IPS-NIHi11 (cell line): ENCODE measurements around the gene DGCR2.
"Not testable (repeated sequence)": the region's sequence is repeated elsewhere in the genome, so short reads cannot be mapped to it uniquely, and the experiment has no call there.

Experiments used
- DNase-seq: peaks from one replicate; pipeline ENCODE4 v3.0.0; 2012; ENCODE audit warnings: mixed read lengths, low spot score

Gene DGCR2

DNA sequence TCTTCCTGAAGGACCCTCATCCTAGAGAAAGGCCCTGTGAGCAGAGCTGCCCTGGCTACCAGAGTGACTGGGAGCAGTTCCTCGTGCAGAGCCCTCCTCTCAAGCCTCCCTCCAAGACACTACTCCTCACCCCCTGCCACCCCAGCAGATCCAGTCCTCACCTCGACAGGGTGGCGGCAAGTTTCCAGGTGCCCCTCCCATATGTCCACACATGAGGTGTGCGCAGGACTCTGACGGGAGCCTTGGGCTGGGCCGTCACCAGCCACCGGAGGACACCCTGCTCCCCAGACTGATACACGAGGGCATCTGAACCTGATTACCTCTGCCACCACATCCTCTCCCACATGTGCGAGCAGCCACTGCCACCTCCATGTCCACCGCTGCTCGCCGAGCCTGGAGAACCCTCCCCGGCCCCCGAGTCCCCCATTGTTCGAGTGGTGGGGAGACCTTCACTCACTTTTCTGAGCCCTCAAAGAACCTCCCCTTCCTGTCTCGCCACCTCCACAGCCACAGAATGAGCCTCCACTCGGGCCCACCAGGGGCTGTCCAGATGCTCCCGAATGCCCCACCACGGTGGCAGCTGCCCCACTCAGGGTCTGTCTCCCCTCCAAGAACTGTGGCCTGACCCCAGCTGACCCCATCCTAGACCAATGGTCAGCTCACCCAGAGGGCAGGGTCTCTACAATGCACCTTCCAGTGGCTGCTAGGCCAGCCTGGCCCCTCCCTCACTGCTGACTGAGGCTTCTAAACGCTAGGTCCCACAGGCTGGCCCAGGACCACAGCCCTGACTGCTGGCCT lies 62.5 kb downstream of the DGCR2 start:
- no peak for DNase-seq

DNA sequence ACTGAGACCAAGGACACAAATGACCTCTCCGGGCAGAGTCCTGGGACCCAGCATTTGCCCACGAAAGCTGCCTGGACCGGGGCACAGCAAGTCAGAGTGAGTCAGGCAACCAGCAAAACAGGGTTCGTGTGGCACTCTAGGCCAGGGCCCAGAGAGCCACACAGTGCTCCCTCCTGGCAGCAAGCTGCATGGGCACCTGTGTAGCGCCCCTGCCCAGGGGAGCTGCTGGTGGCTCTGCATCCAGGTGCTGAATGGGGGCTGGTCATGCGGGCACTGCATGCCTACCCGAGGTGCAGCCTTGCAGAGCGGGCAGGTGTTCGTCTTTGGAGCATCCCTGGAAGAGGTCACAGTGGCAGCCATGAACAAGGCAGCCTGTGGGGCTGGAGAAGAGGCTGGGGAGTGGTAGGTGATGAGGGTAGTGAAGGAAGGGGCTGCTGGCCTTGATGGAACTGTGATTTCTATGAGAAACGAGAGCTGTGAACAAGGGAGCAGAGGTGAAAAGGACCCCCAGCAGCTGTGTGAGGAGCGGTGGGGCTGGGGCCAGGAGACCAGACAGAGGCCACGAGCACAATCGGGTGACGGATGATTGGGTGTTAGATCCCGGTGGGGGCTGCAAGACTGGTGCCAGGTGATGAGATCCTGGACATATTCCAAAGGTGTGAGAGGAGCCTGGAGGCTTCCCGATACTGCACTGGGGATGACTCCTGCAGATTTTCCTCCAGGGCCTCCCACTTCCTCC lies 63.3 kb downstream of the DGCR2 start:
- DNase-seq: no peak

DNA sequence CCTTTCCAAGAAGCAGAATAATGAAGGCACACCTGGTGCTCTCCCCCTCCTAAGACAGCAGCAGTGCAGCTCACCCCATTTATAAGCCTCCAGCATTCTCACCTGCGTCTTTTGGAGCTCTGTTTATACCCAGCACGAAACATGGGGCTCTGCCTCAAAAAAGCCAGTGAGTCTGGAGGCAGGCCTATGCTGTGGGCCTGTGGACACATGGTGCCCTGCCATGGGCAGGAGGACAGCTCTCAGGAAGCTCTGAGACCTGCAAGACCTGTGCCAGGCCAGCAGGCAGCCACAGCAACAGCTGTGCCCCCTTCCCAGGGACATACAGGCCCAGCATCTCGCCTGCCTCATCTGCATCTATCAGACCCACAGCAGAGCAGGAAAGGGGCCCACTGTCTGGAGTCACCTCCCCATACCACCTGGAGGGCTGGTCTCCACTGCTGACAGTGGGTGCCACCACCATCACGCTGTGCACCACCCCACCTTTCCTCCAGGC lies 64.2 kb downstream of the DGCR2 start:
- no peak for DNase-seq

DNA sequence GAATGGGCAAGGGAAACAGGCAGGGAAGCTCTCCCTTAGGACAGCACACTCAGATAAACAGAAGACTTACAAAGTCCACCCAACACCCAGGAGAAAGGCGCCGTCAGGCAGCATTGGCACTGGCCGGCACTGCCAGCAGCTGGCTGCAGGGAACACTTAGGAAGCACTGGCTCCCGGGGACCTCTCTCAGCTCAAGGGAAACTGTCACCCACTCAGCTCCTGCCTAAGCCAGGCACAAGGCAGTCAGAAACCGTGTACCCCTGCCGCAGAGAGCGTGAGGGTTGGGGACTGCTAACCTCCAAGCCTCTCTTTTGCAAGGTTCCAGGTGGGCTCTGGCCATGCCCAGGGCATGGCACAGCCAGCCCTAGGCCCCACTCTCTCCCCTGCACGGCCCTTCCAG lies 64.7 kb downstream of the DGCR2 start:
- DNase-seq: no peak

DNA sequence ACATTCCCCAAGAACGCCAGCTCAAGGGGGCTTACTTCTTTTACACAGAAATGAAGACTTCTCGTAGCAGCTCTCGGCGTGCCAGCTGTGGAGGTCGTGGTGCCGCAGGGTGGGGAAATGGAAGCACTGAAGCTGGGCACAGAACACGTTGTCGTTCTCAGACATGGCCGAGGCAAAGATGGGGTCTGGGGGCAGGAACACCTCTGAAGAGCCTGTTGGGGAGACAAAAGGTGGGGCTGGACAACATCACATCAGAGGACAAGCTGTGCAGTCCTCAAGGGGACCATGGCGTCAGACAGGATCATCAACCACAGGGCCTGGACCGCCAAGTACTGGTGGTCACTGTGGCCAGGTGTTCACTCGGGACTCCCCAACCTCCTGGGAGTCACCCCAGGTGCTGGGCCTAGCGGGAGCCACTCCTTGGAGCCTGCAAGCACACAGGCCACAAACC lies 65.2 kb downstream of the DGCR2 start:
- DNase-seq: no peak

DNA sequence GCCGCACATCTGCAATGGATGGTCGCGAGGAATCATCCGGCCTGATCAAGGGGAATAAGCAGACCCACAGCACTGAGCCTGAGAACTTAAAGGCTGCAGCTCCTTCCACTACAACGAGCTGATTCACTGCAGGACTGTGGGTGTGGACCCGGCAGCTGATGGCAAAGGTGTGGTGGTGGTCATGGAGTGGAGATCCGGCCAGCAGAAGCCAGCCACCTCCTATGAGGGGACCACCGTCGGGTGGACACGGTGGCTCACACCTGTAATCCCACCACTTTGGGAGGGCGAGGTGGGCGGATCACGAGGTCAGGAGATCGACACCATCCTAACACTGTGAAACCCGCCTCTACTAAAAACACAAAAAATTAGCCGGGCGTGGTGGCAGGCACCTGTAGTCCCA lies 66.4 kb downstream of the DGCR2 start:
- no peak for DNase-seq

DNA sequence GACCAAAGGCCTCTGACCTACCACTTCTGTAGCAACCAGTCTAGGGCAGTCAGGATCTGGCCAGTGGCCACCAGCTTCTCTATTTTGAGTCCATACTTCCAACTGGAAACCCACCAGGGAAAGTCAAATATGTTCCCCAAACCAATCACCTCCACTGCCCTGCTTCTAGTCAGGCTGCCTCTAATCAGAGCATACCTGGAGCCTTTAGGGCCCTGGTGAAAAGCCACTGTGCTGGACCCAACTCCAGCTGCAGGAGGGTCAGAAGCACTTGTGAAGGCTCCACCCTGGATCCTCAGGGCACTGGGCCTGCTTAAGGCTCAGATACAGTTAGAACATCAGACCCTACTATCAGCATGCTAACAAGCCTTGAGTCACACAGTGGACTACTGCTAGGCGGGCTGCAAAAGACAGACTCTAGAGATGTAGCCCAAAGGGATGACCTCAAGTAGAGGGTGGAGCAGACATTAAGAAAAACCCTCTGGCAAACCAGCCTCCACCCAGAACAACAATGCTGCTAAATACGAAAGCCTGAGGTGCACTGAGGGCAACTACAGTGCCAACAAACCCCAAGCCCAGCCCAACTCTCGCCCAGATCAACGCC lies 69.2 kb downstream of the DGCR2 start:
- no peak for DNase-seq

DNA sequence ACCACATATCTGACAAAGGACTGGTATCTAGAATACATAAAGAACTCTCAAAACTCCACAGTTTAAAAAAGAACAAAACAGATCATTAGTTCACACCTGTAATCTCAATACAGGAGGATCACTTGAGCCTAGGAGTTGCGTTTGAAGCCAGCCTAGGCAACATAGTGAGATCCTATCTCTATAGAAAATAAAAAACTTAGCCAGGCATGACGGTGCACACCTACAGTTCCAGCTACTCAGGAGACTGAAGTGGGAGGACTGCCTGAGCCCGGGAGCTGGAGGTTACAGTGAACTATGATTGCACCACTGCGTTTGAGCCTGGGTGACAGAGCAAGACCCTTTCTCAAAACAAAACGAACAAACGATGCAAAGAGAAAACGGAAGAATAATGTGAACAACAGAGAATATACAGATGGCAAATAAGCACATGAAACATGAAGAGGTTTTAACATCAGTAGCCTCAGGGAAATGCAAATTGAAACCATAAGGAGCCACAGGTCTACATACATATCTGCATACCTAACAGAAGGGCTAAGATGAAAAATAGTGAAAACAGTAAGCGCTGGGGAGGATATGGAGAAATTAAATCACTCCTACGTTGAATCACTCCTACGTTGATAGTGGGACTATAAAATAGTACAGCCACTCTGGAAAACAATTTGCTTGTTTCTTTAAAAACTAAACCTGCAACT lies 70.7 kb downstream of the DGCR2 start:
- no peak for DNase-seq

DNA sequence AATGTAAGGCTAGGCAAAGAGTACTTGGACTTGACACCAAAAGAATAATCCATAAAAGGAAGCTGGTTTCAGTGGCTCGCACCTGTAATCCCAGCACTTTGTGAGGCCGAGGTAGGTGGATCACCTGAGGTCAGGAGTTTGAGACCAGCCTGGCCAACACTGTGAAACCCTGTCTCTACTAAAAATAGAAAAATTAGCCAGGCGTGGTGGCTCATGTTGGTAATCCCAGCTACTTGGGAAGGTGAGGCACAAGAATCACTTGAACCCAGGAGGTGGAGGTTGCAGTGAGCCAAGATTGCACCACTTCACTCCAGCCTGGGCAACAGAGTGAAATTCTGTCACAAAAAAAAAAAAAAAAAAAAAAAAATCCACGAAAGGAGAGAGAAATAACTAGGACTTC lies 71.4 kb downstream of the DGCR2 start:
- DNase-seq: not testable (repeated sequence)

DNA sequence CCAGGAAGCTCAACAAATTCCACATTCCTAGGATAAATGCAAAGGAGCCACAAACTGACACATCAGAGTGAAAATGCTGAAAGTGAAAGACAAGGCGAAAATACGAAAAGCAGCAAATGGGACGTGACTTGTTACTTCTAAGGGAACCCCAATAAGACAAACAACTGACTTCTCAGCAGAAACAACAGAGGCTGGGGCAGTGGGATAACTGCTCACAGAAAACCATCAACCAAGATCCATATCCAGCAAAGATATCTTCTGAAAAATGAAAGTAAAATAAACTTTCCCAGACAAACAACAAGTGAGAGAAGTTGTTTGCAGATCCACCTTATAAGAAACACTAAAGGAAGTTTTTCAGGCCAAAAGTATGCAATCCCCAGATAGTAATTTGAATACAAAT lies 72.1 kb downstream of the DGCR2 start:
- DNase-seq: no peak

DNA sequence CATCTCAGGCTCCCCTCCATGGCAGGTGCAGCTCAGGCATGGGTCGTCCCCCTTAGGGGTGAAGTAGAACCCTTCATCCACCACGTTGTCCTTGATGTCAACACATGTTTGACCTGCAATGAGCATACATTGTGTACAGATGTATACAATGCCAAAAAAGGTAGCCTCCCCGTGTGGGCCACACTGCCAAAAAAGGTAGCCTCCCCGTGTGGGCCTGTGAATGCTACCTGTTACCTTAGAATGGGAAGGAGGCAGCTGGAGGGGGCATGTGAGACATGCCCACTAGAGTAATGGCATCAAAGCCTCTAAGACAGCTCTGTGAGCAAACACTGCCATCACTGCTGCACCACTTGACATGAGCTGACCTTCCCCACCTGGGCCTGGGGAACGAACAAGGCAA lies 73.7 kb downstream of the DGCR2 start:
- no peak for DNase-seq

DNA sequence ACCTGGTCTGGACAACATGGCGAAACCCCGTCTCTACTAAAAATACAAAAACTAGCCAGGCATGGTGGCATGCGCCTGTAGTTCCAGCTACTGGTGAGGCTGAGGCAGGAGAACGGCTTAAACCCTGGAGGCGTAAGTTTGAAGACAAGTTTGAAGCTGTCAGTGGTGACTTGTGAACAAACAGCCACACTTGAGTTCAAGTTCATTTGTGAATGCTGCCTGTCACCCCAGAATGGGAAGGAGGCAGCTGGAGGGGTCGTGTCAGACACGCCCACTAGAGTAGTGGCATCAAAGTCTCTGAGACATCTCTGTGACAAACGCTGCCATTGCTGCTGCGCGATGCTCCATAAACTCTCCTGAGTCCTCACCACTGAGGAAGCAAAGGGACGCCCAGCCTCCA lies 74.2 kb downstream of the DGCR2 start:
- no peak for DNase-seq

DNA sequence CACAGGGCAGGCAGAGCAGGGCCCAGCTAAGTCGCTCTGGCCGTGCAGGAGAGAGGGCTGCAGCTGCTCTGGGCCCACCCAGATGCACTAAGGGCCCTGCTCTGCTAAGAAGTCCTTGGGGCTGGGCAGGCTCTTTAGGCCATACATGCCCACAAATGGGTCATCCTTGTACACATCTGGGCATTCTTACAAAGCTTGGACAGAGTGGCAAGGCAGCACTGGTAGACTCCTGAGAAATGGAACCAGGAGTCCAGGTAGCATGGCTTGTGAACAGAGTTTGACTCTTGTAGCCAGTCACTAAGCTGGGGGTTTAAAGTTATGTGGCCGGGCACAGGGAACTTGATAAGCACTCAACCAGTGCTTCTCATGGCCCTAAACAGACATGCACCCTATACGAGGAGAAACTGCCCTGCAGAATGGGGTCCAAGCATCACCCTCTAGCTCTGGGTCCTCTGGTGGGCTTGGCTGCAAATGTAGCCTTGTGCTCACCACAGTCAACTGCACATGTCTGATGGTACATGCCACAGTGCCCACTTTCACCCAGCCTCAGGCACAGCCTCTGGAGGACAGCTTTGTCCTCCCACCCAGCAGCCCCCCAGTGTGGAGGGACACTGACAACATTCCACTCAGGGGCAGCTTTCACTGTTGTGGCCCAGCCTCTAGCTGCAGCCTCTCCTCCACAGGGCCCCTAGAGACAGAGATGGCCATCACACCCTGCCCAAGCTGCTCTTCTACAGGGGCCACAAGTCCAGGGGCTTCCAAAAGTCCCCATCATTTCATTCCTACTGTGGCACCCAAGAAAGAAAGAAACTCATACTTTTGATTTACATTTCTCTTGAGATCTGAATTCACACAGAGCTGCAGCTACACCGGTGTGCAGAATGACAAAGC lies 75.2 kb downstream of the DGCR2 start:
- no peak for DNase-seq

DNA sequence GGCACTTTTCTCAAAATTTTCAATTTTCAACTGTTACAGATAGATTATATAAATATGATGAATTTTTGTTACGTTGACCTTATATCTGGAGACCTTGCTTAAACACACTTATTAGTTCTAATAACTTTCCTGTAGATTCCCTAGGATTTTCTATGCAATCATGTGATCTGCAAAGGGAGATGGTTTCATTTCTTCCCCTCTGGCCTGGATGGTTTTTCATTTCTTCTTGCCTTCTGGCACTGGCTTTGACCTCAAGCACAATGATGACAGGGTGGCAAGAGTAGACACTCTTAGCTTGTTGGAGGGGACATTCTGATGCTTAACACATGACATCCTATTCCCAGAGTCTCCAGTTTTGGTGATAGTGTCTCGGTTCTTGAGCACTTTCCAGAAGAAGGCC lies 75.9 kb downstream of the DGCR2 start:
- DNase-seq: no peak

DNA sequence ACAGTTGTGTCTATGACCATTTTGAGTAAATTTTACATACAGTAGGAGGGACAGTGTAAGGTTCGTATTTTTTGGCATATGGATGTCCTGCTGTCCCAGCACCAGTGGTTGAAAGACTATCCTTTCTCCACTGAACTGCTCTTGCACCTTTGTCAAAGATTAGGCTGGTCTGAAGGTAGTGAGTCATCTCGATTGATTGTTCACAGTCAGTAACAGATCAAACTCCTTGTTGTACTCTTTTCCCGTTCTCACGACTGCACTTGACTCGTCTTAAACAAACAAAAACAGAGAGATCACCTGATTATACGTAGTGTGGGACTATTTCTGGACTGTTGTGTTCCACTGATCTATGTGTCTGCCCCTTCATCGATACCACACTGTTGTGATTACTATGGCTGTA lies 77.1 kb downstream of the DGCR2 start:
- no peak for DNase-seq

DNA sequence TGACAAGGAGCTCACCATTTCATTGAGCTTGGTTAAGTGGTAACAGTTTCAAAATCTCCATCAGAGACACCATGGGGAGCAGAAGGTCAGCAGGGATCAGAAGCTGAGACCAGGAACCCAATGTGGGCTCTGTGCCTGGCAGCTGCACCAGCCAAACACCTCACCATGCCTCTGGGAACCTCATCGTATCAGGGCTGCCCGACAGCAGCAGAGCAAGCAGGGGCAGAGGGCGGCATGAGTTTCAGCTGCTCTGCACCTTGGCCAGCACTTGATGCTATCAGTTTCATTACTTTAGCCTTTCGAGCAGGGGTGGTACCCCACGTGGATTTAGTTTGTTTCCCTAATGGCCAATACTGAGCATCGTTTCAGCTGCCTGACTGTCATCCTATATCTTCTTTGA lies 77.8 kb downstream of the DGCR2 start:
- no peak for DNase-seq

DNA sequence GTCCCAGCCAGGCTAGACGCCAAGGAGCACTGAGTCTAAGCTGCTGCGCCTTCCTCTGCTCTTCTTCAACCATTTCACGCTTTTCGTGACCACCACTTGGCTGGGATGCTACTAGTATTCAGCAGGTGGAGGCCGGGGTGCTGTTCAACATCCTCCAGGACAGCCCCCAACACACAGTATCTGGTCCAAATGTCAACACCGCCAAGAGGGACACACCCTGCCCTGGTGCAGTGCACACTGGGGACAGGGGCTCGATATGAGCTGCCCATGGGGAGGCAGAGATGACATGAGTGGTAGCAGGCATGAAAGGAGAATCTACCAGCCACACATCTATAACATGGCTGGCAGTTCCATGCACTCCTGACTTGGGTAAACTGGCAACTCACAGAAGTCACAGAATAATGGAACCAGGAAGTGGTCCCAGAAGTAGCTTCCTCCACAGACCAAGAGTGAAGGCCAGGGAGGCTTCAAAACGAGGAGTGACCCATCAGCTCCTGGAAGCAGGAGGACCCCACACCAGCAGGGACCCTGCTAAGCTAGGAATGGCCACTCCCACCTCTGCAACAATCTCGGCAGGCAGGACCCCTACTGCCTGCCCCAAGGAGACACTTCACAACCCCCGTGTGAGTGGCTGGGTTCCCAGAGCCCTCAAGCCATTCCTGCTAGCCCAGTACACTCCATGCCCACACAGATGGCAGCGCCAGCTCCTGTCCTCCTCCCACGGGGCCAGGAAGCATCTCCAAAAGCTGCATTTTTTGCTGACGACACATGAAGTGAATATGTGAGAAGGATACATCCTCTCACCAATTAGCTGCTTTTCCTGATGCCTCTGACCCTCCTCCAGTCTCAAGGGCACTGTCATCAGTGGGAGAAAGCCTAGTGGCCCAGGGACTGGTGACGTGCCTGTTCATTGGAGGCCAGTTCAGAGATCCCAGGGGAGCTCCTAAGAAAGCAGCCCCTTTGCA lies 78.8 kb downstream of the DGCR2 start:
- no peak for DNase-seq

DNA sequence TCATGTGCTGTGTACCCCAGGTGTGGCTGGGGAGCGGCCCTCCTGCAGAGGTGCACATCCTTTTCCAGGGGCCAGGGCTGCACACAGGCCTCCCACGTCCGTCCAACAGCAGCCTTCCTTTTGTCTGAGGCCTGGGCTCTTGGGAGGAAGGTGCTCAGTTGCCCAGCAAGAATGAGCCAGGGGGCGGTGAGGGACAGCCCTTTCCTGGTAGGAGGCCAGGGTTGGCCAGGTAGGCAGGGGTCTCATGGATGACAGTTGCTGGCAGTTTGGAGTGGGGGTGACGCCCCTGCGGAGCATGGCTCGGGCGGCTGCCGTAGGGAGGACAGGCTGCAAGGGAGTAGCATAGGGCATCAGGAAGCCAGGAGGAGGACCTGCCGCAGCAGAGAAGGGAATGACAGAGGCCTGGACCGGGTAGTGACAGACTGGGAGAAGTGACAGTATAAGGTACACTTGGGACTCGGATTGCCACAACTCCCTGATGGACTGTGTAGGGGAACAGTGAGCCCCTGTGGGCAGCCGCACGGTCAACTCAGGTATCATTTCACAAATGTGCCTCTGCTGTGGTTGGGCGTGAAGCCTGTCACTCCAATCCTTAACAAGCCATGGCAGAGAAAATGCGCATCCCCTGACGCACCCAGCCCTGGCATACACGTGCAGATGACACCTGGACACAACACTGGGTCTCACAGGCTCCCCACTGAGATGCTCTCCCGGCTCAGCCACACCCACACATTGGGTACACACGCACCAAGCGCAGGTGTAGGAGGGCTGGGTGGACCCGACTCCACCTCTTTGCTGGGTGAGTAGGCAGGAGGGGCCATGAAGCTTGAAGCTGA lies 79.7 kb downstream of the DGCR2 start:
- no peak for DNase-seq

DNA sequence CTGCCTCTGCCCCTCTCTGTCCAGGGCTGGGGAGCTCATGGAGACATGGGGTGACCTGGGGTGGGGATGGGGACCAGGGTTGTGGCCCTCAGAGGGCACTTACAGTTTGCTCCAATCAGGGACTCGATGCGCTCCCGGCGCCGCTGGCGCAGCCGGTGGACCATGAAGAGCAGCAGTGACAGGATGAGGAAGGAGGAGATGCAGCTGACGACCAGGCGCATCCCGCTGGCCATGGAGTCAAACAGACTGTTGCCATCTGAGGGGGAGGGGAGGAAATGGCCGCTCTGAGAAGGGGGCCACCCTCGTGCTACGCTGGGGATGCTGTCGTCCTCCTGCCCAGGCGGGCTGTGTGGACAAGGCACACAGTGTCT lies 80.5 kb downstream of the DGCR2 start:
- DNase-seq: no peak
